H1 (cell line): ENCODE results near the gene CAT. TPM values are rescaled to one million over a fixed set of nuclear protein-coding genes. Genes with fewer than 3 reads are reported as not detected.

Experiments
- CTCF ChIA-PET: fragments of 300-600 bp; sonication (Branson Sonifier 250); formaldehyde crosslinking; loops from one replicate; lab custom pipeline; 2021; ENCODE audit not compliant: partially characterized antibody; lab: Charles Lee
- POLR2A ChIA-PET: fragments of 300-600 bp; sonication (Branson Sonifier 250); formaldehyde crosslinking; loops from one replicate; lab custom pipeline; 2021; ENCODE audit warnings: inconsistent platforms; ENCODE audit not compliant: partially characterized antibody; lab: Charles Lee
- DNase-seq, 2 experiments: peaks; one replicate each; pipeline versions ENCODE4 v3.0.0 to v3.0.0-alpha.2; 2010 to 2022; ENCODE audit warnings: low spot score in 2 of 2, low read depth in 1 of 2, mixed read lengths in 1 of 2
- FAIRE-seq: peaks from 2 replicates; lab custom pipeline; 2011; peaks lifted over from hg19 to GRCh38; lab: Jason Lieb, UNC
- H2AFZ ChIP-seq: 2 replicates; pipeline ENCODE4 v1.8.1; 2012; ENCODE audit warnings: low read length, inconsistent platforms
- H2AK5ac ChIP-seq: 2 replicates; pipeline ENCODE4 v1.6.1; 2013; ENCODE audit warnings: low read depth, low read length
- H2BK120ac ChIP-seq: replicated peaks from 2 replicates; pipeline ENCODE3; 2013; ENCODE audit warnings: low read depth, low read length, inconsistent platforms
- H2BK12ac ChIP-seq: 2 replicates; pipeline ENCODE4 v1.6.1; 2013; ENCODE audit warnings: low read depth, low read length
- H2BK15ac ChIP-seq: 2 replicates; pipeline ENCODE4 v1.6.1; 2013; ENCODE audit warnings: low read length
- H2BK20ac ChIP-seq: 2 replicates; pipeline ENCODE4 v1.6.1; 2013; ENCODE audit warnings: low read length
- H2BK5ac ChIP-seq: 2 replicates; pipeline ENCODE4 v1.6.1; 2013; ENCODE audit warnings: low read depth, low read length
- H3K14ac ChIP-seq: 2 replicates; pipeline ENCODE4 v1.6.1; 2013; ENCODE audit warnings: inconsistent platforms; ENCODE audit not compliant: insufficient read length
- H3K18ac ChIP-seq: 2 replicates; pipeline ENCODE4 v1.6.1; 2013; ENCODE audit warnings: low read length; ENCODE audit errors: extremely low read depth
- H3K23ac ChIP-seq: 2 replicates; pipeline ENCODE4 v1.6.1; 2013; ENCODE audit warnings: inconsistent platforms; ENCODE audit not compliant: insufficient read length
- H3K23me2 ChIP-seq: 2 replicates; pipeline ENCODE4 v1.6.1; 2013; ENCODE audit warnings: low read depth, low read length
- H3K27ac ChIP-seq: 2 replicates; pipeline ENCODE4 v1.6.1; 2011; ENCODE audit warnings: low read depth, low read length, inconsistent platforms
- H3K27me3 ChIP-seq, 4 experiments: replicated peaks in 1 of 4; 1 replicate in 1 of 4; 2 replicates in 3 of 4; pipeline versions ENCODE4 v1.6.1 to v1.8.1; 2011 to 2013; ENCODE audit warnings: low read length in 3 of 4, mild to moderate bottlenecking in 3 of 4, inconsistent platforms in 2 of 4, mixed read lengths in 2 of 4, moderate library complexity in 1 of 4; ENCODE audit not compliant: control insufficient read depth in 3 of 4, insufficient read depth in 3 of 4; ENCODE audit errors: extremely low read depth in 1 of 4
- H3K36me3 ChIP-seq, 4 experiments: 2 replicates each; pipeline versions ENCODE4 v1.6.1 to v1.8.1; 2011 to 2013; ENCODE audit warnings: mild to moderate bottlenecking in 4 of 4, low read length in 3 of 4, moderate library complexity in 2 of 4, control low read depth in 1 of 4, inconsistent platforms in 1 of 4; ENCODE audit not compliant: insufficient read depth in 4 of 4, control insufficient read depth in 2 of 4
- H3K4ac ChIP-seq: replicated peaks from 2 replicates; pipeline ENCODE3; 2013; ENCODE audit warnings: low read length, low read depth, mixed read lengths, inconsistent platforms; ENCODE audit not compliant: insufficient read length
- H3K4me1 ChIP-seq, 4 experiments: replicated peaks in 1 of 4; 1 replicate in 1 of 4; 2 replicates in 3 of 4; pipeline versions ENCODE4 v1.6.1 to v1.8.1; 2011 to 2013; ENCODE audit warnings: low read length in 3 of 4, inconsistent platforms in 2 of 4, mixed read lengths in 1 of 4; ENCODE audit not compliant: insufficient read depth in 4 of 4, control insufficient read depth in 3 of 4
- H3K4me2 ChIP-seq, 2 experiments: 2 replicates each; pipeline versions ENCODE4 v1.6.1 to v1.8.1; 2011 to 2013; ENCODE audit warnings: low read depth in 2 of 2, low read length in 2 of 2, control low read depth in 1 of 2, inconsistent platforms in 1 of 2, mild to moderate bottlenecking in 1 of 2; ENCODE audit not compliant: insufficient read depth in 1 of 2
- H3K4me3 ChIP-seq, 4 experiments: fragments of 200-600, 300-600 bp in 1 of 4; sonication (generic), shearing (Covaris generic), sonication (Bioruptor Twin) in 1 of 4; 2 replicates each; pipeline versions ENCODE4 v1.5.1 to v1.8.1; 2011 to 2016; ENCODE audit warnings: low read length in 4 of 4, low read depth in 3 of 4, control low read depth in 2 of 4, inconsistent platforms in 2 of 4, mild to moderate bottlenecking in 2 of 4, mixed read lengths in 1 of 4, moderate library complexity in 1 of 4; ENCODE audit not compliant: insufficient read depth in 2 of 4; ENCODE audit errors: extremely low read depth in 1 of 4
- H3K56ac ChIP-seq: replicated peaks from 2 replicates; pipeline ENCODE3; 2013; ENCODE audit warnings: low read depth, mild to moderate bottlenecking, mixed read lengths, low read length, inconsistent platforms; ENCODE audit not compliant: insufficient read length
- H3K79me1 ChIP-seq: 2 replicates; pipeline ENCODE4 v1.6.1; 2013; ENCODE audit warnings: low read depth, low read length, control low read depth
- H3K79me2 ChIP-seq, 2 experiments: 2 replicates each; pipeline versions ENCODE4 v1.6.1 to v1.8.1; 2012 to 2013; ENCODE audit warnings: low read length in 2 of 2, mild to moderate bottlenecking in 2 of 2, inconsistent platforms in 1 of 2; ENCODE audit not compliant: insufficient read depth in 2 of 2, control insufficient read depth in 1 of 2
- H3K9ac ChIP-seq, 4 experiments: replicated peaks in 1 of 4; 1 replicate in 1 of 4; 2 replicates in 3 of 4; pipeline versions ENCODE4 v1.6.1 to v1.8.1; 2011 to 2013; ENCODE audit warnings: low read depth in 3 of 4, low read length in 3 of 4, control low read depth in 2 of 4, mild to moderate bottlenecking in 2 of 4, moderate library complexity in 2 of 4, inconsistent platforms in 1 of 4; ENCODE audit errors: extremely low read depth in 1 of 4
- H3K9me3 ChIP-seq, 2 experiments: 2 replicates each; pipeline versions ENCODE4 v1.6.1 to v1.8.1; 2012 to 2013; ENCODE audit warnings: mild to moderate bottlenecking in 2 of 2, moderate library complexity in 2 of 2, control low read depth in 1 of 2, inconsistent platforms in 1 of 2, low read depth in 1 of 2, low read length in 1 of 2, mixed read lengths in 1 of 2; ENCODE audit not compliant: insufficient read depth in 2 of 2
- H4K20me1 ChIP-seq, 2 experiments: replicated peaks in 1 of 2; 2 replicates each; pipeline versions ENCODE3 to v1.8.1; 2011 to 2013; ENCODE audit warnings: inconsistent platforms in 2 of 2, low read length in 2 of 2, mild to moderate bottlenecking in 1 of 2; ENCODE audit not compliant: insufficient read depth in 2 of 2, control insufficient read depth in 1 of 2
- H4K5ac ChIP-seq: 2 replicates; pipeline ENCODE4 v1.6.1; 2013; ENCODE audit warnings: low read length, low read depth, mixed read lengths, inconsistent platforms; ENCODE audit not compliant: insufficient read length
- H4K8ac ChIP-seq: 2 replicates; pipeline ENCODE4 v1.8.0; 2013; ENCODE audit warnings: mild to moderate bottlenecking, moderate library complexity, low read length, inconsistent platforms; ENCODE audit not compliant: insufficient read depth; ENCODE audit errors: extremely low read depth
- H4K91ac ChIP-seq: replicated peaks from 2 replicates; pipeline ENCODE3; 2013; ENCODE audit warnings: low read length, mixed read lengths, inconsistent platforms; ENCODE audit not compliant: insufficient read length
- BCL11A ChIP-seq, 2 experiments: IDR thresholded peaks; one replicate each; pipeline ENCODE4 v1.6.1; 2011; ENCODE audit warnings: low read depth in 2 of 2, low read length in 2 of 2, mild to moderate bottlenecking in 2 of 2
- BRCA1 ChIP-seq: IDR thresholded peaks from 2 replicates; pipeline ENCODE4 v1.6.1; 2012; ENCODE audit warnings: low read depth, low read length, improper control_type of control experiment
- CEBPB ChIP-seq: IDR thresholded peaks from 2 replicates; pipeline ENCODE4 v1.6.1; 2012; ENCODE audit warnings: low read depth, low read length
- CTCF ChIP-seq, 3 experiments: IDR thresholded peaks; 1 replicate in 2 of 3; 2 replicates in 1 of 3; pipeline versions ENCODE4 v1.5.1 to v1.6.1; 2011; ENCODE audit warnings: low read length in 3 of 3, mild to moderate bottlenecking in 3 of 3, inconsistent platforms in 2 of 3, low read depth in 1 of 3, moderate library complexity in 1 of 3; ENCODE audit not compliant: insufficient read depth in 1 of 3; ENCODE audit errors: control extremely low read depth in 1 of 3
- EP300 ChIP-seq, 2 experiments: IDR thresholded peaks; 1 replicate in 1 of 2; 2 replicates in 1 of 2; pipeline ENCODE4 v1.6.1; 2011 to 2012; ENCODE audit warnings: low read depth in 2 of 2, low read length in 2 of 2, mild to moderate bottlenecking in 2 of 2, borderline replicate concordance in 1 of 2, inconsistent platforms in 1 of 2, moderate library complexity in 1 of 2
- GTF2F1 ChIP-seq: IDR thresholded peaks from 2 replicates; pipeline ENCODE4 v1.6.1; 2012; ENCODE audit warnings: low read depth, low read length, improper control_type of control experiment, borderline replicate concordance
- JUND ChIP-seq: IDR thresholded peaks from 2 replicates; pipeline ENCODE4 v1.6.1; 2011; ENCODE audit warnings: mild to moderate bottlenecking, improper control_type of control experiment, low read length
- SIRT6 ChIP-seq: IDR thresholded peaks from one replicate; pipeline ENCODE4 v1.7.1; 2012; ENCODE audit warnings: low read length, inconsistent platforms
- YY1 ChIP-seq: IDR thresholded peaks from 2 replicates; pipeline ENCODE4 v1.6.1; 2011; ENCODE audit warnings: low read depth, mild to moderate bottlenecking, low read length
- polyA plus RNA-seq, 7 experiments: library from polyadenylated mRNA; depleted of rRNA in 3 of 7; stranded (reverse) in 5 of 7; unstranded in 2 of 7; fragments of >200 nt in 5 of 7; fragments of 200-250 nt in 2 of 7; gene quantifications; 1 replicate in 5 of 7; 2 replicates in 1 of 7; 4 replicates in 1 of 7; pipeline versions ENCODE4 v1.2.1 to v1.2.3, GENCODE V29; 2011 to 2013; ENCODE audit warnings: missing spikeins in 2 of 7, mixed read lengths in 2 of 7
- total RNA-seq: library from RNA; stranded (reverse); fragmentation: NEBNext Ultra II Directional; extraction: Animal tissue kit (Norgen Biotek cat#: 25700); gene quantifications from 2 replicates; pipeline ENCODE4 v1.2.1, GENCODE V29; 2021

Gene CAT
- total and polyA plus RNA-seq, 2 of the 8 experiments (the other 6 are each of a cell fraction or from before 2014, with no cell fraction given) = 9.6 to 15.0 TPM

- Histone ChIP-seq H4K8ac (no peak overlapping the region), H3K4me1 (peaks cover 0 to 9% (median 5%) of the 10 kb centered on the region in 4 experiments; a peak in 4 of 7 replicates), H2BK12ac (no peak overlapping the region), H3K4me2 (no peak overlapping the region), H3K79me1 (no peaks in the 10 kb centered on the region), H2BK20ac (no peak overlapping the region), H3K79me2 (no peaks in the 10 kb centered on the region), H3K4ac (no peak overlapping the region), H2BK15ac (no peak overlapping the region), H4K20me1 (no peaks in the 10 kb centered on the region), H2AK5ac (no peak overlapping the region), H4K5ac (no peak overlapping the region), H3K4me3 (no peak overlapping the region), H3K27ac (no peak overlapping the region), H3K36me3 (no peaks in the 10 kb centered on the region), H3K9ac (no peak overlapping the region), H3K23ac (no peak overlapping the region), H2AFZ (no peak overlapping the region), H3K23me2 (no peaks in the 10 kb centered on the region), H2BK120ac (no peak overlapping the region), H3K27me3 (no peaks in the 10 kb centered on the region), H4K91ac (no peak overlapping the region), H3K18ac (no peak overlapping the region), H3K56ac (no peak overlapping the region), H3K14ac (no peak overlapping the region), H3K9me3 (no peaks in the 10 kb centered on the region), H2BK5ac (no peak overlapping the region)
- no peak for FAIRE-seq
- POLR2A ChIA-PET = no interaction called here
- DNase-seq = no peak
- CTCF ChIA-PET = interaction anchor here (0.6 to 5.5 kb wide), 4 partner anchors 9 to 631 kb away, joined by 3 to 72 read pairs (median 24); no protein-coding TSS in a partner anchor
- TF ChIP-seq BRCA1 (no peak), YY1 (no peak), CEBPB (no peak), CTCF (IDR thresholded peaks at IDR 0.05; ENCODE audit: control extremely low read depth in 1 of 3, insufficient read depth in 1 of 3, low read depth in 1 of 3, low read length in 3 of 3) (no peak), GTF2F1 (no peak), BCL11A (IDR thresholded peaks at IDR 0.05; ENCODE audit: low read depth in 2 of 2, low read length in 2 of 2) (no peak), EP300 (IDR thresholded peaks at IDR 0.05; ENCODE audit: borderline replicate concordance in 1 of 2, low read depth in 2 of 2, low read length in 2 of 2) (no peak), JUND (no peak), SIRT6 (no peak)
These were observed 71.5 kb downstream of the CAT start for GRCh38 chr11:34510218-34510617.
